GM12865 (cell line): ENCODE data around the gene CDH23.

Experiments
- DNase-seq: peaks from one replicate; pipeline ENCODE4 v3.0.0; 2010; ENCODE audit warnings: low read depth
- H3K4me3 ChIP-seq: 2 replicates; pipeline ENCODE4 v1.5.1; 2011; ENCODE audit warnings: mild to moderate bottlenecking, low read depth, low read length, control low read depth
- TF ChIP-seq, protein P1 (sequence below): IDR thresholded peaks from 2 replicates; pipeline ENCODE4 v1.5.1; 2011; ENCODE audit warnings: low read length, control low read depth, low read depth, inconsistent platforms; ENCODE audit not compliant: insufficient read depth; ENCODE audit errors: missing control alignments

The CDH23 gene

GRCh38 chr10:71545001-71545400 lies 148.3 kb downstream of the CDH23 start:
- TF ChIP-seq, protein P1, sequence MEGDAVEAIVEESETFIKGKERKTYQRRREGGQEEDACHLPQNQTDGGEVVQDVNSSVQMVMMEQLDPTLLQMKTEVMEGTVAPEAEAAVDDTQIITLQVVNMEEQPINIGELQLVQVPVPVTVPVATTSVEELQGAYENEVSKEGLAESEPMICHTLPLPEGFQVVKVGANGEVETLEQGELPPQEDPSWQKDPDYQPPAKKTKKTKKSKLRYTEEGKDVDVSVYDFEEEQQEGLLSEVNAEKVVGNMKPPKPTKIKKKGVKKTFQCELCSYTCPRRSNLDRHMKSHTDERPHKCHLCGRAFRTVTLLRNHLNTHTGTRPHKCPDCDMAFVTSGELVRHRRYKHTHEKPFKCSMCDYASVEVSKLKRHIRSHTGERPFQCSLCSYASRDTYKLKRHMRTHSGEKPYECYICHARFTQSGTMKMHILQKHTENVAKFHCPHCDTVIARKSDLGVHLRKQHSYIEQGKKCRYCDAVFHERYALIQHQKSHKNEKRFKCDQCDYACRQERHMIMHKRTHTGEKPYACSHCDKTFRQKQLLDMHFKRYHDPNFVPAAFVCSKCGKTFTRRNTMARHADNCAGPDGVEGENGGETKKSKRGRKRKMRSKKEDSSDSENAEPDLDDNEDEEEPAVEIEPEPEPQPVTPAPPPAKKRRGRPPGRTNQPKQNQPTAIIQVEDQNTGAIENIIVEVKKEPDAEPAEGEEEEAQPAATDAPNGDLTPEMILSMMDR: no peak
- H3K4me3 ChIP-seq: no peak overlapping the region
- no peak for DNase-seq

DNA sequence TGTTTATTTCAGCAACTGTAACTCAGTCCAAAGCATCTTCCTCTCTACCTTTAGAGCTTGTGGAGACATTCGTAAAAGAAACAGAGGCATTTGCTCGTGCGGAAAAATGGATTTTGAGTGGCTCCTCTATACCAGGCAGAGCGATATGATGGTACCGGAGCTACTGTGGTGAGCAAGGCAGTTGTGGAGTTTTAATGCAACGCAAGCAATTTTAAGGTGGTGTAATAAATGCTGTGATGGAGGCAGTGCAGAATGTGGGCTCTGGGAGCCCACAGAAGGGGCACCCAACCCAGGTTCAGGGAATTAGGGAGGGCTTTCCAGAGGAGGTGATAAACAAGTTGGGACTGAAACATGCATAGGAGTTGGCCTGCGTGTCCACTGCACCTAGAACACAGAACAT lies 149.5 kb downstream of the CDH23 start:
- H3K4me3 ChIP-seq: no peak overlapping the region
- TF ChIP-seq, protein P1: no peak

DNA sequence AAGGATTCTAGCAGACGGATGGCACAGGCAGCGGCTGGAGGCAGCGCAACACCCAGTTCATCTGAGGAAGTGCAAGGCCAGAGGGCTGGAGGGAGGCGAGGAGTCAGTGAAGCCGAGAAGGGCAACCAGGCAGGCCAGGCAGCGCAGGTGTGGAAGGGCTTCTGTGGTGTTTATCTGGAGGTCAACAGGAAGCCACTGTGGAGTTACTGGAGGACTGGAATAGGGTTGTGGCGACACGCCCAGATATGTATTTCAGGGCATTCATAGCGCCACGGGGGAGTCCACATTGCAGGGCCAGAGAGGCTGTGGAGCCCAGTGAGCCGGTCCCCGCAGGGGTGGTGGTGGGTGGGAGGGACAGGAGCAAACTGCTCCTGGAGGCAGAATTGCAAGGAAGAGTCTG lies 150.6 kb downstream of the CDH23 start:
- TF ChIP-seq, protein P1: no peak
- DNase-seq: no peak
- H3K4me3 ChIP-seq: no peak overlapping the region

More for the DNA sequence above, 149.5 kb downstream of the CDH23 start:
- DNase-seq: no peak

- TF ChIP-seq, protein P1: peak; percentile 53
- peak; percentile 39 for DNase-seq
Measured at GRCh38 chr10:71547876-71548846, 151.4 kb downstream of the CDH23 start.

DNA sequence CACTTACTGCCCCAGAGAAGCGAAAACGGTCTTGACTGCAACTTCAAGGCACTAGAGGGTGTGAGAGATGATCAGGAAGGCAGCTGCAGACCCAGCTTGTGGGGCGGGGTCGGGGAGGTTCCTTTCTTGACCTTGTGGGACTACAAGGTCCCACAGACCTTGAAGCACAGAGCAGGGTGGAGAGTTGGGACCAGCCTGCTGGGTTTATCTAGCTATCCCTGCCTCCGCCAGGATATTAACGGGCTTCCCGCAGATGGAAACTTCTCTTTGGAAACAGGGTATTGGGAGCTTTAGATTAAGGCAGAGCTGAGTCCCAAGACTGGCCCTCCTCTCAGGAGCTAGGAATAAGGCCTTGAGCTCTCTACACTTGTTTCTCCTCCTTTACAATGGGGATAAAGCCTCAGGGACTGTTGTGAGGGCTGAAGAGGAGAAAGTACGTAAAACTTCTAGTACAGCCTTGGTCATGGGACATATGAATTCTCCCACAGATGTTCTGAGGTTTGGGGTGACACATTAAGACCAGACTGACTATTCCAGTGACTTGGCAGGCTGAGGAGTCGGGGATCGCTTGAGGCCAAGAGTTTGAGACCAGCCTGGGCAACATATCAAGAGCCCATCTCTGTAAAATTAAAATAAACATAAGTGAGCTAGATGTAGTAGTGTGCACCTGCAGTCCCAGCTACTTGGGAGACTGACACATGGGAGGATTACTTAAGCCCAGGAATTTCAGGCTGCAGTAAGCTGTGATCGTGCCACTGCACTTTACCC lies 153.2 kb downstream of the CDH23 start:
- H3K4me3 ChIP-seq: no peak overlapping the region
- no peak for DNase-seq
- TF ChIP-seq, protein P1: no peak

More at GRCh38 chr10:71547876-71548846, 151.4 kb downstream of the CDH23 start:
- no peak overlapping the region for H3K4me3 ChIP-seq

DNA sequence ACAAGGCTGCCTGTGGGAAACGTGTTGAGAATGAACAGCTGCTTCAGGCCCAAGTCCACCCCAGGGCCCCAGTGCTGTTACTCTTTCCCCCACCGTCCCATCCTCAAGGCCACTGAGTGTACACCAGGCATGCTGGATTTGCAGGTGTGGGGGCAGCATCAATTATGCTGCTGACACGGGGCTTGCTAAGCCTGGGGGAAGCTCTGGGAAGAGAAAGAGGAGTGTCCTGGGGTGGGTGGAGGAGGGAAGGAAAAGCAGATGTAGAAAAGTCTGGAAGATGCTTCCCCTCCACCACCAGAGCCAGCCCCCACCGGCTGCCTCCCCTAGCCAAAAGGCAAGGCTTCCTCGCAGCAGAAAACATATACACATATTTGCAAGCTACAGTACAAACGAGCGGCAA lies 153.9 kb downstream of the CDH23 start:
- H3K4me3 ChIP-seq: no peak overlapping the region
- TF ChIP-seq, protein P1: no peak
- no peak for DNase-seq
